ENCODE results near the gene HHIPL1.

HHIPL1 gene

GRCh38 chr14:99676657-99677056, 31.7 kb downstream of the HHIPL1 start:
- no peak for DNase-seq (ENCODE audit: low read depth)

DNA sequence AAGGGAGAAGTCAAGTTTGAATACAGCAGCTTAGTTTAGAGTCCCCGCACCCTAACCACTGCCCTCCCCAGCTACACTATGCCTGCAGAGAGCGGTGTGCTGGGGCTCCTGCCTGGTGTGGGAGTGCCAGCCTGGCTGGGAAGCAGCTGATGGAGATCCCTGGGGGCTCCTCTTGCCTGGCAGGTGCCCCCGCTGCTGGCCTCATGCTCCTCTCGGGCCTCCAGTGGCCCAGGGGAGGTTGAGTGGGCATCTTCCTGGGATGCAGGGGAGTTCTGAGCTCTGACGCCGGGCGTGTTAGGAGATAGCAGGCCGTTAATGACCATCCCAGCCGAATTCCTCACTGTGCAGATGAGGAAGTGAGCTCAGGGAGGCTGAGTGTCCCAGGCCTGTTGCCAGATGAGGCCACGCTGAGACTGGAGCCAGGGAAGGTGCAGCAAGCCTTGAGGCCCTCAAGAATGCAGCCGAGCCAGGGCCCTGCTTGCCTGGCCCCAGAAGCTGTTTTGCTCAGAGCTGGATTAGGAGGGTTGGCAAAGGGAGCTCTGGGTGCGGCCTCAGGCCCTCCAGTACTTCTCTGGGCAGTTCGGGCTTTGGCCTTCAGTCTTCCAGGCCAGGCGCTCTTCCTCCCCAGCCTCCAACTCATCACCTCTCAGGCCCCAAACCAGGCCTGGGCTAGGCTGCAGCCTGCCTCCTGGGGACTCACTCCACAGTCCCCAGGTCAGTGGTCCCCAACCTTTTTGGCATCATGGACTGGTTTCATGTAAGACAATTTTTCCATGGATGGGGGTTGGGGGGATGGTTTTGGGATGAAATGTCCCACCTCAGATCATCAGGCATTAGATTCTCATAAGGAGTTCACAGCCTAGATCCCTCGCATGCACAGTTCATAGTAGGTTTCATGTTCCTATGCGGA, 32.6 kb downstream of the HHIPL1 start:
- DNase-seq (ENCODE audit: low read depth), result no peak

DNA sequence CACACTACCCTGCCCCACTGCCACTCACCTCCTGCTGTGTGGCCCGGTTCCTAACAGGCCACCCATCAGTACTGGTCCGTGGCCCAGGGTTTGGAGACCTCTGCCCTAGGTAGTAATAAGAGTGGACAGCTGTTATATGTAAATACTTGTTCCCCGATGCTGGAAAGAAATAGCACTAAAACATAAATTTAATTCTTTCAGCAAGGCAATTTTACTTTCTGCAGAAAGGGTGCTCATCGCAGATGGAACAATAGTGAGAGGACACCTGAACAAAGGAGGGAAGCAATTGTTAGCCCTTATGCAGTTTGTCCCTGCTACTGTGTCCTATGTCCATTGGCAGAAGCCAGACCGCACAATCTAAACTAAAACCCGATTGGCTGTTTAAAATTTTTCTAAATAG, 33.3 kb downstream of the HHIPL1 start:
- DNase-seq (ENCODE audit: low read depth), result no peak

- no peak for DNase-seq (ENCODE audit: low read depth)
These were observed 34.2 kb downstream of the HHIPL1 start for GRCh38 chr14:99679111-99679510.

GRCh38 chr14:99679543-99679942, 34.6 kb downstream of the HHIPL1 start:
- DNase-seq (ENCODE audit: low read depth), result no peak

DNA sequence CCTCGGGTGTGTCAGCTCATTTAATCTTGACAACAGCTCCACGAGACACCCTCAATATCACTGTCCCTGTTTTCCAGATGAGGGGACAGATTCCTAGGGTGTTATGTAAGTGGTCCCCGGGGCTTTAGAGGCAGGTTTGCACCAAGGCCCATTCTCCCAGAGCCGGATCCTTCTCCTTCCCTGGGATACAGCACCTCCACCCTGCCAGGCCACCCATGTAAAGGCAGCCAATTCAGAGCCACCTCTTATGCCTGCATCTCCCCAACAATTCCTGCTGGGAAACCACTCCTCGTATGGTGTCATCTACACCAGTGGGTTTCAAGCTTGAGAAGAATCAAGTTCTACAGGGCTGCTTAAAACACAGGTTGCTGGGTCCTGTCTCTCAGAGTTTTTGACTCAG, 35.1 kb downstream of the HHIPL1 start:
- no peak for DNase-seq (ENCODE audit: low read depth)

- DNase-seq (ENCODE audit: low read depth), result no peak
These were observed 36.3 kb downstream of the HHIPL1 start for GRCh38 chr14:99681101-99681831.

DNA sequence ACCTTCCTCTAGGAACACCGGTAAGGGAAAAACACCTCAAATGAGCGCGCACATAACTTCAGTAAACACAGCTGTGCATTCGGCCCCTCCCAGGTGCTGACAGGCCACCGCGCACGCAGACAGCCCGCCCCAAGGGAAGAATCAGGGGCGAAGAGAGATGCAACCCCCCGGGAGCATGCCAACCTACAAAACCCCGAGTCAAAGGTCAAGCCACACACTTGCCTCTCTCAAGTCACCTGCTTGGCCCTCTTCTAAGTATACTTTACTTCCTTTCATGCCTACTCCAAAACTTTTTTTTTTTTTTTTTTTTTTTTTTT, 36.9 kb downstream of the HHIPL1 start:
- no peak for DNase-seq (ENCODE audit: low read depth)

GRCh38 chr14:99682809-99683618, 38.1 kb downstream of the HHIPL1 start:
- DNase-seq (ENCODE audit: low read depth), result peak; percentile 82

DNA sequence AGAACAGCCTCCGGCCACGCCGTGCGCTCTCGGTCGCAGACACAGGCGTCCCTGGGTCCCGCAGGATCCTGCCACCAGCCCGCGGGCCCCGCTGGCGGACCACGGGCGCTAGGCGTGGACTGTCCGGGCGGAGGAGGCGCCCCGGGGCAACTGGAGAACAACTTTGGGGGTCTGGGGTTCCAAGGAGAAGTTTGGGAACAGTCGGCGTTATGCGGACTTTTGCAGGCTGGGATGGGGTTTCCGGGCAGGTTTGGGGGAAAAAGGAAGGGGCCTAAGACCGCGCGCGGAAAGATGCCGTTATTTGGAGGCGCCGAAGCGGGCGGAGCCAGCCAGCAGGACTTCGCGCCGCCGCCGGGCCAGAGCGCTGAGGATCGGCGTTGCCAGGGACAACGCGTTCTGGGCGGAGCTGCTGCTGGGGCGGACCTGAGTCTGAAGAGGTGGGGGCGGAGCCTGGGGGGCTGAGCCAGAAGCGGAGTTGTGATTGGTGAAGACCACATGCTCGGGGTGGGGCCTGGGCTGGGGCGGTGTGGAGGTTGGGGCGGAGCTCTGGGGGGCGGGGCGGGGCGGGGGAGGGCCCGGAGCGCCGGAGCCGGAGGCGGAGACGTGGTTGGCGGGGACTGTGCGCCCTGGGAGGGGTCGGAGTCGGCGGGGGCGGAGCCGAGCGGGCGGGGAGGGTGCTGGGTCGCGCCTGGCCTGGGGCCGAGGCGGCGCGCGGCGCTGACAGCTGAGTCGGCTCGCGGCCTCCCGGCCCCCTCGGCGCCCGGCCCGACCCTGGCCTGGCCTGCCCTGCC, 38.9 kb downstream of the HHIPL1 start, which contains the start of gene CYP46A1:
Gene CYP46A1 (plus strand): TSS at position 680 of the 791 bp plus-strand sequence. CDS start 120 bp downstream, outside the sequence.
- DNase-seq (ENCODE audit: low read depth), result peak; percentile 99

DNA sequence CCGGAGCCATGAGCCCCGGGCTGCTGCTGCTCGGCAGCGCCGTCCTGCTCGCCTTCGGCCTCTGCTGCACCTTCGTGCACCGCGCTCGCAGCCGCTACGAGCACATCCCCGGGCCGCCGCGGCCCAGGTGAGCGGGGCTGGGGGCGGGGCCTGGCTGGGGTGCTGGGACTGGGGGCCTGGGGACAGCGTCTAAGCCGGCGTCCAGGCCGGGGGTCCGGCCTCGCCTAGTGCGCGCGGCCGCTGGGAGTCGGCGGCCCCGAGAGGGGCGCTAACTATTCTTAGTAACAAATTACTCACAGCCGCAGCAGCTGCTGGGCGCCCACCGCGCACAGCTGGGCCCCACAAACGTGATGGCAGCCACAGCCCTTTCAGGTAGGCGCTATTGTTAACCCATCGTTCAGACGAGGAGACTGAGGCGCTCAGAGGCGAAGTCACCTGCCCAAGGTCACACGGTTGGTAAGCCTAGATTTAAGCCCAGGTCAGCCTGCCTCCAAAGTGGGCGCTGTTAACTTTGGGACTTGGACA, 39.5 kb downstream of the HHIPL1 start:
- DNase-seq (ENCODE audit: low read depth), result no peak

DNA sequence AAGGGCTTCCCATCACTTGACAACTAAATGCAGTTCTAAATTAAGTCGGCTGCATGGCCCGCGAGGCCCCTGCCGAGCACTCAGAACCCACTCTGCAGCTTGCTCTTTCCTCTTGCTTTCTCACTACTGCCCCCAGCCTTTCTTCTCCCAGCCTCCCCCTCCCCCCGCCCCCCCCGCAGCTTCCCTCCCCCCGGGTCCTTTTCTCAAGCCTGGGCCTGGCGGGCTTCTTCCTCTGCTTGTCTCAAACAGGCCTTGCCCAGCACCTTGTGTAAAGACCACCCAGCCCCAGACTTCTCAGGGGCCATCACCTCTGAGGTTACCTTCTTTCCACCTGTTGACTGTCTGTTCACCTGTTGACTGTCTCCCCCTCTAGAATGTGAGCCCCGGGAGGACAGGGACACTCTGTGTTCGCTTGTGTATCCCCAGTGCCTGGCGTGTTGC, 40.2 kb downstream of the HHIPL1 start:
- no peak for DNase-seq (ENCODE audit: low read depth)

GRCh38 chr14:99685596-99685995, 40.7 kb downstream of the HHIPL1 start:
- DNase-seq (ENCODE audit: low read depth), result no peak

DNA sequence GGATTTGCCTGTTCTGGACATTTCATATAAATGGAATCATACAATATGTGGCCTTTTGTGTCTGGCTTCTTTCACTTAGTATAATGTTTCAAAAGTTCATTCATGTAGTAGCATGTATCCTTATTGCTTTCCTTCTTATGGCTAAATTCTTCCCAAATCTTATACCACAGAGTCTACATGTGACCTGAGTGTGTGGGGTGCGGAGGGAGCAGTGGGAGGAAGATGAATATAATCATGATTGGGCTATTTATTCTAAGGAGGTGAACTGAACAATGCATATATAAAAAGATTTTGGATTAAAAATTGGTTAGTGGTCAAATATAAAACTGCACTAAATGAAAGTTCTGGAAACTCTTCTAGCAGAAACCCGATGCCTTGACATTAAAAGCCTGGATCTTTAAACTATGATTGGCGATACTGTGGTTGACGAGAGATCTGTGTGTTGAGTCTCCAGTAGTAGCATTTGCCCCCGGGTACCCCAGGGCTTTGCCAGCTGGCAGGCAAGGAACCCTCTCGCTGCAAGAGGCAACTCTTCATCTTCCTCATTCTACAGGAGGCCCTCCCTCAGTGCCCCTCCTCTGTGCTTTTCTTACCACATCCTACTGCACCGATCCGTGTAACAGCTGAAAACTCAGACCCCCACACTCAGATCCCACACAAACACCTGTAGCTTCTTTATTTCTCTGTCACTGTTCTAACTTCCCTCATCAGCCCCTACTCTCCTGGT, 41.8 kb downstream of the HHIPL1 start:
- DNase-seq (ENCODE audit: low read depth), result no peak

DNA sequence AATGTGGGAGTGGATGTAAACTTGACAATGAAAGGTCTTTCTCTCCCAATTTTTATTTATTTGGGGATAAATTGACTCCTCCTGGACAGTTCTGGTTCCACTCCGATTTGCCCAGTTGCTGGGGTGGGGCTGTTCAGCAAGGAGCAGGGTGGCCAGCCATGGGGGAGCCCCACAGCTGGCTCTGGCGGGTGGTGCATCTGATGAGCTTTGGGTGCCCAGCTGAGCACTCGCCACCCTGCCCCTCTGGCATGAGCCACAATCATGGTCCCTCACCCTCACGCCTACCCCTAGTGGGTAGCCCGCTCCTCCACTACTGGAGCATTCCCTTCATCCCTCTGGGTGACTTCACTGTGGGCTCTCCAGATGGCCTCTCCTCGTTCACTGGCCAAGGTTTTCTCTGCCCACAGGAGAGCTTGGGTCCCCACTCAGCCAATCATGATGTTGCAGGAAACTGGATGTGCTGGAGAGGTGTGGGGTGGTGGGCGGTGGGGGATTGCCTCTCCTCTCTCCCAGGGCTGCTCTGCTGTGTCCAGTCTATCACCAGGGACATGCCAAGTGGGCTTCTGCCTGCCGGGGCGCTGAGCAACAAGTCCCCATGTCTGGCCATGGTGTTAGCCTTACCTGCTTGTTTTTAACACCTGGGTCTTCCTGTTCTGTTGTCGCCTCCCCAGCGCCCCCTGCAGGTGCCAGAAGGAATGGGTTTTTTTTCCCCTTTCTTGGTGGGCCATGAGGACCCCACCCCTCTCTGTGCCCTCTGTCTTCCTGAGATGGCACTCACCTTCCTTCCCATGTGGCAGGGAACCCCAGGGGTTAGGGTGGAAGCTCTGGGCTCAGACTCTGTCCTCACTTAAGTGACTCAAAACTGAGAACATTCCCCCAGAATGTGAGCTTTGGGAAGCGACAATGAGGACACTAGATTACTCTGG, 42.6 kb downstream of the HHIPL1 start:
- DNase-seq (ENCODE audit: low read depth), result peak; percentile 30

DNA sequence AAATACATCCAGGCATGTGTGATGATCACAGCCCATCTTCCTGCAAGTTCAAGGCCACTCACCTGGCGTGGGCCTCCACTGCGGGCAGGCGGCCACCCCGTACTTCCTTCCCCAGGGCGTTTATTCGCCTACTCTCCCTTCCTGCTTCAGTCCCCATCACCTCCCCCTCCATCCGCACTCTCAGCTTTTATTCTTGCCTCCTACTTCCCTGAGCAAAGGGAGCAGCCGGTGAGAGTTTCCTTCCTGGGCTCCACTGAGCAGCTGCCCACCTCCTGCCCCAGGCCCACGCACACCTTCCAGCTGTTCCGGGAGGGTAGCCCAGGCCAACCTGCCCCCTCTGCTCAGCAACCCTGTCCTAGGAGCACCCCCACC, 43.3 kb downstream of the HHIPL1 start:
- no peak for DNase-seq (ENCODE audit: low read depth)

DNA sequence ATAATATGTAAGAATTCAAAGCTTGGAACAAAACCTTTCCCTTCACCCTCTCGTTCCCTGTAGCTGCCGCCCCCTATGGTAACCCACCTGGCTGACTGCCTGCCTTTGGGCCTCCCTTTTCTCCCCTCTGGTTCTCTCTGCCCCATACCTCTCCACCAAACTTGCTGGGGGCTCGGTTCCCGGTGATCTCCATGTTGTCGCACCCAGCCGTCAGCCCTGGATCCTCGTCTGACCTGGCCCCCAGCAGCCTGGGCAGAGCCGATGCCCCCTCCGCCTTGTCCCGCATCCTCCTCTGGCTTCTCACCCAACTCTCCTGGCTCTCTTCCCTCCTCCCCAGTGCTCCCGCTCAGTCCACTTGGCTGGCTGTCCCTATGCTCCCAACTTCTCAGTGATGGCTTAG, 43.7 kb downstream of the HHIPL1 start:
- DNase-seq (ENCODE audit: low read depth), result no peak

DNA sequence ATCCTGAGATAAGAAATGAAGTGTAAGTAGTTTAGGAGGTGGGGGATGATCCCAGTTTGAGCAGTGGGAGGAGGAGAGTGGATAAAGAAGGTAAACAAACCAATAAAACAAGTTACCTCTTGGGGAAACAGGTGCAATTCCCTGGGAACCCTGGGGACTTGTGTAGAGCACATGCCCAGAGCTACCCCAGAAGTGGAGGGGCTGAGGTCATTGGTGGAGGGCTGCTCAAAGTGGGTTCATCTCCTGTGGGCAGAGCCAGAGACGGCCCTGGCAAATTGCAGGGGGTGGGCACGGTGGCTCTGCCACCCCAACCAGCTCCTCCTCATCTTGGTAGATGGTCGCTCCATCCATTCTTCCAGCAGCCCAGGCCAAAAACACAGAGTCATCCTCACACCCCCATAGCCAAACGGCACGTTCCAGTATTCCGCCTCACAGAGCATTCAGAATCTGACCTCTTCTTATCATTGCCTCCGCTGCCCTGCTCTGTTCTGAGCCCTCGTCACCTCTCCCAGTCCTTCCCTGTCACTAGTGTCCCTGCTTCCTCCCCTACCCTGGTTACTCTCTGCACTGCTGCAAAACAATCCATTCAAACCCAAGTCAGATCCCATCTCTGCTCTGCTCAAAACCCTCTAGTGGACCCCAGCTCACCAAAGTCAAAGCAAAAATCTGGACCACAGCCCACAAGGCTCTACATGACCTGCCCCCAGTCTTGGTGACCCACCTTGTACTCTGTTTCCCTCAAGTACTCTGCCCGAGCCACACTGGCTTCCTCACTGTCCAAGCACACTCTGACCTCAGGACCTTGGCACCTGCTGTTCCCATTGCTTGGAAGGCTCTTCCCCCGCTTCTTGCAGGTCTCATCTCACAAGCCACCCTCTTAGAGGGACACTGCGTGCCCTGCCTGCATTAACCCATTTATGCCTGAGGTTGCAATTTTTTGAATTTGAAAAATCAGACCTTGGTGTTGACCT, 44.6 kb downstream of the HHIPL1 start:
- no peak for DNase-seq (ENCODE audit: low read depth)
